NCI-H187 (cell line): ENCODE results near the gene CYP17A1.

Experiments used
- DNase-seq, 2 experiments: peaks; one replicate each; lab custom pipeline; 2025; lab: John Stamatoyannopoulos, UW

CYP17A1 gene

GRCh38 chr10:102804382-102805055 is 32.7 kb downstream of the CYP17A1 start:
- no peak for DNase-seq

- DNase-seq = no peak
Observed at GRCh38 chr10:102802920-102803534, 34.2 kb downstream of the CYP17A1 start.

GRCh38 chr10:102801978-102802377 is 35.2 kb downstream of the CYP17A1 start:
- DNase-seq = no peak

- no peak for DNase-seq
Observed at GRCh38 chr10:102801496-102801895, 35.7 kb downstream of the CYP17A1 start.

GRCh38 chr10:102800611-102801335 is 36.4 kb downstream of the CYP17A1 start:
- no peak for DNase-seq

GRCh38 chr10:102799691-102800471 is 37.3 kb downstream of the CYP17A1 start:
- no peak for DNase-seq

GRCh38 chr10:102796407-102797176 is 40.6 kb downstream of the CYP17A1 start:
- no peak for DNase-seq

- DNase-seq = no peak
Observed at GRCh38 chr10:102795453-102796406, 41.5 kb downstream of the CYP17A1 start.

- no peak for DNase-seq
Observed at GRCh38 chr10:102791754-102792395, 45.3 kb downstream of the CYP17A1 start.

- no peak for DNase-seq
Observed at GRCh38 chr10:102785818-102786217, 51.4 kb downstream of the CYP17A1 start.

GRCh38 chr10:102783568-102783967 is 53.6 kb downstream of the CYP17A1 start:
- DNase-seq = no peak

- DNase-seq = no peak
Observed at GRCh38 chr10:102782673-102783551, 54.3 kb downstream of the CYP17A1 start.

- DNase-seq = no peak
Observed at GRCh38 chr10:102781921-102782557, 55.2 kb downstream of the CYP17A1 start.

- no peak for DNase-seq
Observed at GRCh38 chr10:102781090-102781920, 55.9 kb downstream of the CYP17A1 start.
